Measurements from ENCODE around the gene WDR6. TPM values are rescaled to one million over a fixed set of nuclear protein-coding genes. Genes with fewer than 3 reads are reported as not detected.

WDR6 gene, protein sequence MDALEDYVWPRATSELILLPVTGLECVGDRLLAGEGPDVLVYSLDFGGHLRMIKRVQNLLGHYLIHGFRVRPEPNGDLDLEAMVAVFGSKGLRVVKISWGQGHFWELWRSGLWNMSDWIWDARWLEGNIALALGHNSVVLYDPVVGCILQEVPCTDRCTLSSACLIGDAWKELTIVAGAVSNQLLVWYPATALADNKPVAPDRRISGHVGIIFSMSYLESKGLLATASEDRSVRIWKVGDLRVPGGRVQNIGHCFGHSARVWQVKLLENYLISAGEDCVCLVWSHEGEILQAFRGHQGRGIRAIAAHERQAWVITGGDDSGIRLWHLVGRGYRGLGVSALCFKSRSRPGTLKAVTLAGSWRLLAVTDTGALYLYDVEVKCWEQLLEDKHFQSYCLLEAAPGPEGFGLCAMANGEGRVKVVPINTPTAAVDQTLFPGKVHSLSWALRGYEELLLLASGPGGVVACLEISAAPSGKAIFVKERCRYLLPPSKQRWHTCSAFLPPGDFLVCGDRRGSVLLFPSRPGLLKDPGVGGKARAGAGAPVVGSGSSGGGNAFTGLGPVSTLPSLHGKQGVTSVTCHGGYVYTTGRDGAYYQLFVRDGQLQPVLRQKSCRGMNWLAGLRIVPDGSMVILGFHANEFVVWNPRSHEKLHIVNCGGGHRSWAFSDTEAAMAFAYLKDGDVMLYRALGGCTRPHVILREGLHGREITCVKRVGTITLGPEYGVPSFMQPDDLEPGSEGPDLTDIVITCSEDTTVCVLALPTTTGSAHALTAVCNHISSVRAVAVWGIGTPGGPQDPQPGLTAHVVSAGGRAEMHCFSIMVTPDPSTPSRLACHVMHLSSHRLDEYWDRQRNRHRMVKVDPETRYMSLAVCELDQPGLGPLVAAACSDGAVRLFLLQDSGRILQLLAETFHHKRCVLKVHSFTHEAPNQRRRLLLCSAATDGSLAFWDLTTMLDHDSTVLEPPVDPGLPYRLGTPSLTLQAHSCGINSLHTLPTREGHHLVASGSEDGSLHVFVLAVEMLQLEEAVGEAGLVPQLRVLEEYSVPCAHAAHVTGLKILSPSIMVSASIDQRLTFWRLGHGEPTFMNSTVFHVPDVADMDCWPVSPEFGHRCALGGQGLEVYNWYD
- 81.4 TPM for polyA plus RNA-seq

DNA sequence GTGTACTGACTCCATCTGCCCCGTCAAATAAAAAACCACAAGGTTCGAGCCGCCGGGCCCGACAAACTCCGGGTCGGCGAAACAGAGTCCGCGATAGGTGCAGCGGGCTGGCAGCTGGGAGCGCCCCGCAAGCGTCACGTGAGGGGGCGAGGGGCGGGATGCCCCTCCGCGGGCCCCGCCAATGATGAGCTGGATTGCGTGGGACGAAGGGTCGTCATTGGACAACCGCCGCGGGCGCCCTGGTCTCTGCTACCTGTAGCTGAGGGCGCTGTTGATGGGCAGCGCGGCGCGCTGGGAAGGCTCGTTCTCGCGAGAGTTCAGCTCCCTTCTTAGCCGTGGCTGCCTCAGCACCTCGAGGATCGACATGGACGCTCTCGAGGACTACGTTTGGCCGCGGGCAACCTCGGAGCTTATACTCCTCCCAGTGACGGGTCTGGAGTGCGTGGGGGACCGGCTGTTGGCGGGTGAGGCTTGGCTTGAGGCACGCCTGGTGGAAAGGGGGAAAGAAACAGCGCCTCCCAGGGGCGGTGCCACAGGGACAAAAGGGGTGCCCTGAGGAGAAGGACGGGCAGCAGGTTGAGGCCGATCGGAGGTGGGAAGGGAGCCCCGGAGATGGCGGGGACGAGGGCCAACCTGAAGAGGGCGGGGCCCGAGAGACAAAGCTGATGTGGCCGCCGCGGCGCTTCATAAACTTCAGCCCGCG, at the start of gene WDR6:
Gene WDR6 (plus strand): TSS at position 324 of the 703 bp plus-strand sequence. CDS start 41 bp downstream, at position 365.
- no peaks in the 10 kb centered on the region for H3K27me3 Mint-ChIP-seq
- H3K27ac Mint-ChIP-seq, result peak within 1 kb of the TSS; percentile 97 to 99 (median 98)
- peak within 1 kb of the TSS; percentile 99 to 100 (median 100) for H3K4me3 Mint-ChIP-seq
- H3K9me3 Mint-ChIP-seq, result no peaks in the 10 kb centered on the region
- H3K36me3 Mint-ChIP-seq, result no peaks in the 10 kb centered on the region
- H3K4me1 Mint-ChIP-seq, result peaks cover 17 to 25% (median 20%) of the 10 kb centered on the region in 3 donors

DNA sequence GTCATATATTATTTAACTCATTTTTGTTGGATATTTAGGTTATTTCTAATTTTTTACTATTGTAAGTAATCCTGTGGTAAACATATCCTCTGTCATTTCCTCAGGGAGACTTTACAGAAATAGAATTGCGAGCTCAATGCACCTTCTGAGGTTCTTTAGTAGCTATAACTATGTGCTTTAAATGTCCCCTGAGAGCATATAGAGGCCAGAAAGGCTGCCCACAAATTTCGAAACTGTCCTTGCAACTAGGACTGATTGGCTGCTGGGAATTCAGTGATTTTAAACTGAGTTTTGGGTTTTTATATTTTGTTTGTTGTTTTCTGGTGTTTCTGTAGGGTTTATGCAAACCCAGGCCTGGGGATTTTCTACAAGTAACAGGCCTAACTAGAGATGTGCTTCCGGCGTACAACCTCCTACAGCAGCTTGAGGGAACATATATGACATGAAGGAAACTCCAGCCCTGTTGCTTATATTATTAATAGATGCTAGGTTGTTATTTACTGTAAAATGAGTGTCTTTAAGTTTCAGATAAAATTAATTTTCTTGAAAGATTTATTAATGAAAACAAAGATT, 46.3 kb upstream of the WDR6 start:
- peaks cover 8 to 9% (median 8%) of the 10 kb centered on the region in 3 donors for H3K4me1 Mint-ChIP-seq
- H3K4me3 Mint-ChIP-seq, result no peak overlapping the region
- no peaks in the 10 kb centered on the region for H3K27me3 Mint-ChIP-seq
- H3K9me3 Mint-ChIP-seq, result no peaks in the 10 kb centered on the region
- H3K27ac Mint-ChIP-seq, result peak overlapping the region; percentile 6 to 59 (median 39)
- no peaks in the 10 kb centered on the region for H3K36me3 Mint-ChIP-seq

DNA sequence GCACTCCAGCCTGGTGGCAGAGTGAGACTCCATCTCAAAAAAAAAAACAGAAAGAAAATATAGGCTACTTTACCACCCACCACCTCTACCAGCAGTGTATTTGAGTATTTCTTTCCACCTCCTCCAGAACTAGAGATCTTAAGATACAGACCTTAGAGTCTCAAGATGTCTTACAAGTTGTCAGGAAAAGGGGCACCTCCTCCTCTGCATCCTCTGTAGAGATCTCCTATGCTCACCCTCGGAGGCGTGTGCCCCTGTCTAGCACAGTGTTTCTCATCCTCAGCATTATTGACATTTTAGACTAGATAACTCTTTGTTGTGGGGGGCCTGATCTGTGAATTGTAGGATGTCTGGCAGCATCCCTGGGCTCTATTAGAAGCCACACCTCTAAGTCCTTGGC, 44.9 kb upstream of the WDR6 start:
- Mint-ChIP-seq H3K9me3 (no peaks in the 10 kb centered on the region), H3K27me3 (no peaks in the 10 kb centered on the region), H3K27ac (peak overlapping the region in 1 of 3 donors; percentile 24), H3K4me3 (no peak overlapping the region), H3K36me3 (no peaks in the 10 kb centered on the region), H3K4me1 (peaks cover 8 to 9% (median 9%) of the 10 kb centered on the region in 3 donors)

- no peaks in the 10 kb centered on the region for H3K27me3 Mint-ChIP-seq
- H3K36me3 Mint-ChIP-seq, result no peaks in the 10 kb centered on the region
- no peak overlapping the region for H3K4me3 Mint-ChIP-seq
- no peaks in the 10 kb centered on the region for H3K9me3 Mint-ChIP-seq
- H3K4me1 Mint-ChIP-seq, result peaks cover 8 to 9% (median 9%) of the 10 kb centered on the region in 3 donors
- H3K27ac Mint-ChIP-seq, result no peak overlapping the region
Observed at GRCh38 chr3:48962939-48963338, 44.3 kb upstream of the WDR6 start.

DNA sequence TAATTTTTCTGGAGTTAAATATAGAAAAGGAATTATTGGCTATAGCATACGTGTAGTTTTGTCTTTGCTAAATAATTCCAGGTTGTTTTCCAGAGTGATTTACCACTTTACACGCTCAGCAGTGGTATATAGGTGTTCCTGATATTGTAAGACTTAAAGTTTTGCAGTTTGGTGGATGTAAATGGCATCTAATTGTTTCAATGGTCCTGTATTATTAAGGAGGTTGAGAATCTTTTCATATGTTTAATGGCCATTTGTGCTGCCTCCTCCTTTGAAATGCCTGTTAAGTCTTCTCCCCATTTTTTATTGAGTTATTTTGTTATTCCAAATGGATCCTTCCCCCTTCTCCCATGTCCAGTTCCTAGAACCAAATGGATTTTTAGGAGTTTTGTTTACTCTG, 43.6 kb upstream of the WDR6 start:
- H3K4me3 Mint-ChIP-seq, result no peak overlapping the region
- no peaks in the 10 kb centered on the region for H3K36me3 Mint-ChIP-seq
- H3K4me1 Mint-ChIP-seq, result peaks cover 8 to 9% (median 9%) of the 10 kb centered on the region in 3 donors
- H3K9me3 Mint-ChIP-seq, result no peaks in the 10 kb centered on the region
- H3K27ac Mint-ChIP-seq, result no peak overlapping the region
- no peaks in the 10 kb centered on the region for H3K27me3 Mint-ChIP-seq

DNA sequence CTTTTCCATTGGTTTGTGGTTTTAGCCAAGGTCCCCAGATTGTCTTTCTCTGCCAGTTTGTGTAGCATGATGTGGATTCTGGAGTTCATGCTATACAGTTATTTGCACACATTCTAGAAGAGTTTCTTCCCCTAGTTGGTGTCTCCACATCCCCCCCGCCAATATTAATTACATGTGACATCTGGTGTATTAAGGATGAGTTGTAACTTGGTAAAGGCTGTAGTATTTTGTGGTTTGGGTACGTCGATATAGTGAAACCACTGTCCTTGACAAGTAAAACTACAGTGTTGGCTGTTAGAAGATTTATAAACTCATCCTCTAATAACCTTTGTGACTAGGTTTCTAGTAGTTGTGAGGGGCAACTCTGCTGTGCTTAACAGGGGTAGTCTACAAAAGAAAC, 40.8 kb upstream of the WDR6 start:
- H3K4me1 Mint-ChIP-seq, result peaks cover 0 to 1% (median 0%) of the 10 kb centered on the region in 3 donors
- H3K9me3 Mint-ChIP-seq, result no peaks in the 10 kb centered on the region
- no peaks in the 10 kb centered on the region for H3K27me3 Mint-ChIP-seq
- H3K36me3 Mint-ChIP-seq, result no peaks in the 10 kb centered on the region
- H3K4me3 Mint-ChIP-seq, result no peak overlapping the region
- H3K27ac Mint-ChIP-seq, result no peak overlapping the region

DNA sequence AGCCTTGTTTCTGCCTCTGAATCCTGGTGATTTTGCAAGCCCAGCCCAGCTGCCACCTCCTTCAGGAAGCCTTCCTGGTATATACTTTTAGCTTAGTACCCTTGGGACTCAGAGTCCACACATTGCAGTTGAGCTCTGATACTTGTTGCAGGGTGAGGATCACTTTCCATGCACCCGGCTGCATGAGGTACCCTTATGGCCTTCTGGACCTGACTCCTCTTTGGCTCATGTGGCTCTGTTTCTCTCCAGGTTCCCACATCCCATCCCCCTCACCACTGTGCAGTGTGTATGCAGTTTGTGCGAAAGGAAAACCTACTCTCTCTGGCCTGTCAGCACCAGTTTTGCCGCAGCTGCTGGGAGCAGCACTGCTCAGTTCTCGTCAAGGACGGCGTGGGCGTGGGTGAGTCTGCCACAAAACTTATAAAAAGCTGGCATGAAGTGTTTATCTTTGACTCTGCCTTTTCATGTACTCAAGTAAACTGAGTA, 40.3 kb upstream of the WDR6 start:
- H3K9me3 Mint-ChIP-seq, result no peaks in the 10 kb centered on the region
- no peaks in the 10 kb centered on the region for H3K36me3 Mint-ChIP-seq
- H3K27me3 Mint-ChIP-seq, result no peaks in the 10 kb centered on the region
- H3K27ac Mint-ChIP-seq, result no peak overlapping the region
- no peak overlapping the region for H3K4me3 Mint-ChIP-seq
- peaks cover 0 to 1% (median 0%) of the 10 kb centered on the region in 3 donors for H3K4me1 Mint-ChIP-seq

- no peak overlapping the region for H3K4me3 Mint-ChIP-seq
- H3K4me1 Mint-ChIP-seq, result peaks cover 0 to 1% (median 0%) of the 10 kb centered on the region in 3 donors
- no peaks in the 10 kb centered on the region for H3K9me3 Mint-ChIP-seq
- H3K27me3 Mint-ChIP-seq, result no peaks in the 10 kb centered on the region
- no peaks in the 10 kb centered on the region for H3K36me3 Mint-ChIP-seq
- no peak overlapping the region for H3K27ac Mint-ChIP-seq
Observed at GRCh38 chr3:48970586-48970985, 36.6 kb upstream of the WDR6 start.

DNA sequence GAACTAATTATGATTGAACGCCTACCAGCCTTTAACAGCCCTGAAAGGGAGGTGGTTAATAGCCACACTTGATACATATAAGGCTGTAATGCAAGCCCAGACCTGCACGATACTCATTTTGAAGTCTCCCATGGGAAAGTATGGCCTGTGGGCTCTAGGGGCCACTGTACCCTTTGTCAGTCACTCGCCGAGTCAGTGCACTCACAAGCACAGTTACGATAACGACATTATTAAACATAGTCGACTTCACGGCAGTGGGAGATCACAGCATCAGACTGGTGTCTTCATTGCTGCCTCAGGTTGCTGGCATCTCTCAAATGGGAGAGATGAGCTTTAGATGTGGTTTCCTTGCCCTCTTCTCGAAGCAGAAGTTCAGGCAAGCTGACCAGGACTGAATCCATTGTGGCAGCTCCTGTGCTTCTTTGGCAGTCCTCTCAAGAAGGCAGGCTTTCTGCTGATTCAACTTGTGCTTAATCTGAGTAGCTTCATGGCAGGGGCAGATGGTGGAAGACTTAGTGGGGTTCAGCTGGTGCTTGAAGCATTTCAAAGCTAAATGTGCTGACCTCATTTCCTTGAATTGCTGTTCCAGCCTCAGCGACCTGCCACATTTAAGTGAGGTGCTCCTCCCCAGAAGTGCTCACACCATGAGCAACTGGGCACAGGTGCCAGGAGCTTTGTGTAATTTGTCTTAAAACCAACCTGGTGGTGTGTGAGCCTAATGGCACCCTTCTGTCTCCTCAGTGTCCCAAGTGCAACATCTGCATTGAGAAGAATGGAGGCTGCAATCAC, 32.9 kb upstream of the WDR6 start:
- no peak overlapping the region for H3K27ac Mint-ChIP-seq
- H3K36me3 Mint-ChIP-seq, result no peaks in the 10 kb centered on the region
- no peaks in the 10 kb centered on the region for H3K9me3 Mint-ChIP-seq

GRCh38 chr3:48979451-48979850, 27.7 kb upstream of the WDR6 start:
- Mint-ChIP-seq H3K9me3 (no peaks in the 10 kb centered on the region), H3K27me3 (no peaks in the 10 kb centered on the region), H3K4me3 (no peak overlapping the region), H3K27ac (no peak overlapping the region), H3K4me1 (no peaks in the 10 kb centered on the region), H3K36me3 (no peaks in the 10 kb centered on the region)

More for the DNA sequence above, 32.9 kb upstream of the WDR6 start:
- Mint-ChIP-seq H3K4me1 (no peaks in the 10 kb centered on the region), H3K4me3 (no peak overlapping the region), H3K27me3 (no peaks in the 10 kb centered on the region)

DNA sequence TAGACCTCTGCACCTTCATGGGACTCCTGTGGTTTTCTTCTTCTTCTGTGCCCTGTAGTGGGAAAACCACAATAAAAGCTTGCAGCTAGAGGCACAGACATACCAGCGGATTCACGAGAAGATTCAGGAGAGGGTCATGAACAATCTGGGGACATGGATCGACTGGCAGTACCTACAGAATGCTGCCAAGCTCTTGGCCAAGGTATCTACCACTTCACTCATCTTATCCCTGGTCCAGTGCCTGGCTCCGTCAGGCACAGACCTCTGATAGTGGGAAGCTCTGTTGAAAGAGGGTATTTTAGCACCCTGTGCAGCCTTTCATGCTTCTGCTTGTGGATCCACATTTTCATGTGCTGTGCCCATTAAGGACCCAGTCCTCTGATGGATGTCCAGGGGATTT, 26.9 kb upstream of the WDR6 start:
- no peaks in the 10 kb centered on the region for H3K36me3 Mint-ChIP-seq
- H3K4me1 Mint-ChIP-seq, result no peaks in the 10 kb centered on the region
- no peak overlapping the region for H3K27ac Mint-ChIP-seq
- no peaks in the 10 kb centered on the region for H3K27me3 Mint-ChIP-seq
- H3K4me3 Mint-ChIP-seq, result no peak overlapping the region
- H3K9me3 Mint-ChIP-seq, result no peaks in the 10 kb centered on the region

GRCh38 chr3:48982016-48982415, 25.2 kb upstream of the WDR6 start:
- H3K27me3 Mint-ChIP-seq, result no peaks in the 10 kb centered on the region
- H3K9me3 Mint-ChIP-seq, result no peaks in the 10 kb centered on the region
- H3K36me3 Mint-ChIP-seq, result no peaks in the 10 kb centered on the region
- no peak overlapping the region for H3K27ac Mint-ChIP-seq
- H3K4me1 Mint-ChIP-seq, result no peaks in the 10 kb centered on the region
- no peak overlapping the region for H3K4me3 Mint-ChIP-seq

GRCh38 chr3:48982686-48983085, 24.5 kb upstream of the WDR6 start:
- Mint-ChIP-seq H3K9me3 (no peaks in the 10 kb centered on the region), H3K4me1 (peaks cover 0 to under 1% (median under 1%) of the 10 kb centered on the region in 3 donors), H3K36me3 (no peaks in the 10 kb centered on the region), H3K4me3 (peak overlapping the region in 1 of 4 donors; percentile 31), H3K27ac (peak overlapping the region in 1 of 3 donors; percentile 15), H3K27me3 (no peaks in the 10 kb centered on the region)

Data from IgD-negative memory B cell (primary cell).